Measurements from ENCODE around the gene UROC1.

The UROC1 gene

GRCh38 chr3:126446791-126447190 lies 70.8 kb downstream of the UROC1 start:
- Histone ChIP-seq H3F3A (ENCODE audit: low read depth) (no peaks in the 10 kb centered on the region), H3K36me3 (ENCODE audit: insufficient read depth, low read length) (peaks cover 47% of the 10 kb centered on the region), H3K4me3 (ENCODE audit: low read length, poor library complexity, severe bottlenecking) (no peak overlapping the region), H3K4me2 (ENCODE audit: low read depth, low read length, poor library complexity, severe bottlenecking) (no peak overlapping the region), H3K9me2 (replicated peaks; ENCODE audit: low read depth, low read length) (no peaks in the 10 kb centered on the region), H4K20me1 (ENCODE audit: insufficient read depth, low read length, poor library complexity, severe bottlenecking) (no peaks in the 10 kb centered on the region), H3K9ac (ENCODE audit: low read depth, low read length, poor library complexity, severe bottlenecking) (no peak overlapping the region), H3K4me1 (ENCODE audit: insufficient read depth, low read length, poor library complexity, severe bottlenecking) (no peaks in the 10 kb centered on the region), H3K27me3 (ENCODE audit: insufficient read depth, low read length, poor library complexity, severe bottlenecking) (no peaks in the 10 kb centered on the region), H2AFZ (ENCODE audit: low read length) (no peak overlapping the region), H3K9me3 (ENCODE audit: insufficient read depth, low read depth, low read length) (no peaks in the 10 kb centered on the region), H3K79me2 (ENCODE audit: insufficient read depth, low read length) (peaks cover 3% of the 10 kb centered on the region; the same call in 1 of the 2 replicates)
- TF ChIP-seq CTCF (conservative IDR thresholded peaks at IDR 0.05; ENCODE audit: low read length) = no peak
- TF ChIP-seq EZH2phosphoT487 (IDR thresholded peaks at IDR 0.05; ENCODE audit: borderline replicate concordance) = no peak

GRCh38 chr3:126446301-126446700 lies 71.3 kb downstream of the UROC1 start:
- Histone ChIP-seq H3K4me1 (ENCODE audit: insufficient read depth, low read length, poor library complexity, severe bottlenecking) (no peaks in the 10 kb centered on the region), H3F3A (ENCODE audit: low read depth) (no peaks in the 10 kb centered on the region), H3K4me2 (ENCODE audit: low read depth, low read length, poor library complexity, severe bottlenecking) (no peak overlapping the region), H3K9me2 (replicated peaks; ENCODE audit: low read depth, low read length) (no peaks in the 10 kb centered on the region), H3K9me3 (ENCODE audit: insufficient read depth, low read depth, low read length) (no peaks in the 10 kb centered on the region), H4K20me1 (ENCODE audit: insufficient read depth, low read length, poor library complexity, severe bottlenecking) (no peaks in the 10 kb centered on the region), H3K36me3 (ENCODE audit: insufficient read depth, low read length) (peaks cover 47% of the 10 kb centered on the region), H3K9ac (ENCODE audit: low read depth, low read length, poor library complexity, severe bottlenecking) (no peak overlapping the region), H3K27me3 (ENCODE audit: insufficient read depth, low read length, poor library complexity, severe bottlenecking) (no peaks in the 10 kb centered on the region), H3K4me3 (ENCODE audit: low read length, poor library complexity, severe bottlenecking) (no peak overlapping the region), H3K79me2 (ENCODE audit: insufficient read depth, low read length) (peaks cover 3% of the 10 kb centered on the region; the same call in 1 of the 2 replicates), H2AFZ (ENCODE audit: low read length) (no peak overlapping the region)
- TF ChIP-seq EZH2phosphoT487 (IDR thresholded peaks at IDR 0.05; ENCODE audit: borderline replicate concordance) = no peak
- TF ChIP-seq CTCF (conservative IDR thresholded peaks at IDR 0.05; ENCODE audit: low read length) = no peak

- no peaks in the 10 kb centered on the region for H3K4me1 ChIP-seq (ENCODE audit: insufficient read depth, low read length, poor library complexity, severe bottlenecking)
- no peak overlapping the region for H3K9ac ChIP-seq (ENCODE audit: low read depth, low read length, poor library complexity, severe bottlenecking)
- no peak overlapping the region for H3K4me2 ChIP-seq (ENCODE audit: low read depth, low read length, poor library complexity, severe bottlenecking)
- TF ChIP-seq CTCF (conservative IDR thresholded peaks at IDR 0.05; ENCODE audit: low read length) (no peak), EZH2phosphoT487 (IDR thresholded peaks at IDR 0.05; ENCODE audit: borderline replicate concordance) (no peak)
- no peaks in the 10 kb centered on the region for H3K9me2 ChIP-seq (replicated peaks; ENCODE audit: low read depth, low read length)
- H3K27me3 ChIP-seq (ENCODE audit: insufficient read depth, low read length, poor library complexity, severe bottlenecking) = no peaks in the 10 kb centered on the region
- H3K36me3 ChIP-seq (ENCODE audit: insufficient read depth, low read length) = peaks cover 47% of the 10 kb centered on the region; the same call in 1 of the 2 replicates
- H3F3A ChIP-seq (ENCODE audit: low read depth) = no peaks in the 10 kb centered on the region
- no peaks in the 10 kb centered on the region for H3K9me3 ChIP-seq (ENCODE audit: insufficient read depth, low read depth, low read length)
- H2AFZ ChIP-seq (ENCODE audit: low read length) = no peak overlapping the region
- no peaks in the 10 kb centered on the region for H4K20me1 ChIP-seq (ENCODE audit: insufficient read depth, low read length, poor library complexity, severe bottlenecking)
- H3K79me2 ChIP-seq (ENCODE audit: insufficient read depth, low read length) = peaks cover 3% of the 10 kb centered on the region; the same call in 1 of the 2 replicates
- no peak overlapping the region for H3K4me3 ChIP-seq (ENCODE audit: low read length, poor library complexity, severe bottlenecking)
These were observed 72.1 kb downstream of the UROC1 start for GRCh38 chr3:126445506-126445905.

Measured in Loucy (cell line).